HG03457 (cell line): ENCODE data around the gene ADIPOR2.

Experiments
- ATAC-seq: cut with Tn5 transposase; IDR thresholded peaks from one replicate; pipeline ENCODE4 v1.9.1; 2021; ENCODE audit warnings: moderate number of reproducible peaks; ENCODE audit not compliant: unreplicated experiment

Gene ADIPOR2

GRCh38 chr12:1768615-1769014 is 77.7 kb downstream of the ADIPOR2 start:
- ATAC-seq, result no peak

- ATAC-seq, result no peak
Observed at GRCh38 chr12:1769809-1770494, 79.1 kb downstream of the ADIPOR2 start.

- no peak for ATAC-seq
Observed at GRCh38 chr12:1773937-1774655, 83.2 kb downstream of the ADIPOR2 start.

- ATAC-seq, result no peak
Observed at GRCh38 chr12:1776170-1776921, 85.5 kb downstream of the ADIPOR2 start.

GRCh38 chr12:1777798-1778197 is 86.9 kb downstream of the ADIPOR2 start:
- no peak for ATAC-seq

- no peak for ATAC-seq
Observed at GRCh38 chr12:1778911-1779310, 88.0 kb downstream of the ADIPOR2 start.

GRCh38 chr12:1779783-1780182 is 88.9 kb downstream of the ADIPOR2 start:
- no peak for ATAC-seq

- no peak for ATAC-seq
Observed at GRCh38 chr12:1781772-1782171, 90.9 kb downstream of the ADIPOR2 start.

GRCh38 chr12:1782215-1782614 is 91.3 kb downstream of the ADIPOR2 start:
- no peak for ATAC-seq

- no peak for ATAC-seq
Observed at GRCh38 chr12:1787714-1788113, 96.8 kb downstream of the ADIPOR2 start.

- ATAC-seq, result no peak
Observed at GRCh38 chr12:1790444-1790843, 99.6 kb downstream of the ADIPOR2 start.

GRCh38 chr12:1791104-1791841 is 100.4 kb downstream of the ADIPOR2 start:
- ATAC-seq, result no peak

GRCh38 chr12:1792406-1792805 is 101.5 kb downstream of the ADIPOR2 start:
- no peak for ATAC-seq

GRCh38 chr12:1793426-1794210 is 102.7 kb downstream of the ADIPOR2 start:
- ATAC-seq, result no peak

GRCh38 chr12:1794440-1795090 is 103.7 kb downstream of the ADIPOR2 start:
- no peak for ATAC-seq

- no peak for ATAC-seq
Observed at GRCh38 chr12:1795221-1795784, 104.4 kb downstream of the ADIPOR2 start.

GRCh38 chr12:1795785-1796514 is 105.1 kb downstream of the ADIPOR2 start:
- peak; percentile 90 for ATAC-seq

GRCh38 chr12:1796515-1797010 is 105.7 kb downstream of the ADIPOR2 start:
- ATAC-seq, result peak; percentile 4
